GM21723 (cell line): ENCODE data around the gene NCOA7.
"Not testable (repeated sequence)": the region's sequence is repeated elsewhere in the genome, so short reads cannot be mapped to it uniquely, and the experiment has no call there.

Experiments used
- ATAC-seq: cut with Tn5 transposase; IDR thresholded peaks from one replicate; pipeline ENCODE4 v1.9.1; 2021; ENCODE audit warnings: mild to moderate bottlenecking, moderate library complexity; ENCODE audit not compliant: unreplicated experiment

The NCOA7 gene

DNA sequence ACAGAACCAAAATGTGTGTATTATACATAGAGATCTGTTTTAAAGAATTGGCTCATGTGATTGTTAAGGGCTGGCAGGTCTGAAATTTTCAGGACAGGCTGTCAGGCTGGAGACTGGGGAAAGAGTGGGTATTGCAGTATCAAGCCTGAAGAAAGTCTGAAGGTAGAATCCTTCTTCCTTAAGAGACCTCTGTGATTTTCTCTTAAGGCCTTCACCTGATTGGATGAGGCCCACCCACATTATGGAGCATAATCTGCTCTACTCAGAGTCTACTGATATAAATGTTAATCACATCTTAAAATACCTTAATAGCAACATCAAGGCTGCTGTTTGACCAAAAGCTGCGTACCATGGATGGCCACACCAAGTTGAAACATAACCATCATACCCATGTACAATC is 122.4 kb downstream of the NCOA7 start:
- no peak for ATAC-seq

DNA sequence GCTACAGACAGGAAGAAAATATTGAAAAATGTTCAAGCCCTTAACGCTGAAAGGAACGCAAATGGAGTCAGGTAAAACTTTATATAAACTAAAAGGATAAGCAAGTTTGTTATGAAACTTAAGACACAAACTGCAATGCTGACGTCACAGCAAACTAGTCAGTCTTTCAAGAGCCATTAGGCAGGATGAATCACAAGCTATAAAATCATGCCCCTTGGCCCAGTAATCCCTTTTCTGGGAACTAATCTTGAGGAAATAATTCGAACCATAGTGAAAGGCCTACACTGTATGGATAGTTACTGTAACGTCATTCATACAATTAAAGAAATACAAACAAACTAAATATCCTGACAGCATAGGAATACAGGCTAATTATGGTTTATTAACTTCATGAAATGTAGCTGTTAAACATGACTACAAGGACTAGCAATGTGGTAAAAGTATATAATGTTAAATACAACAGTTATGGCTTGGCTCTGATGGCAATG is 123.1 kb downstream of the NCOA7 start:
- ATAC-seq = no peak

DNA sequence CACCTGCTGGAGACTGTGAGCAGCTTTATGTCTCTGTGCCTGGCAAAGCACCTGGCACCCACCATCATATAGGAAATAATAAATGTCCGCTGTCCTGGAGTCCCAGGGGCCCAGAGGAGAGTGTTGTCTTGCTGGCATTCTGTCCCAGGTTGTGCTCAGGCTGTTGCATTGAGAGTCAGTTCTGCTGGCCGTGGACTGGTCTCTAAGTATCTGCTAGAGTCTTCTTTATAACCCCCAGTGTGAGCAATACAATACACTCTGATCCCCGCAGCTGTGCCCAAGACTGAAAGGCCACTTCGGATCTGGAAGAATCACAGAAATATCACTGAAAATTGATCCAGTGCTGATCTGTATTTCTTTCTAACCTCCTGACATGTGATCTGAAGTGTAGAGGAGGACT is 127.5 kb downstream of the NCOA7 start:
- no peak for ATAC-seq

DNA sequence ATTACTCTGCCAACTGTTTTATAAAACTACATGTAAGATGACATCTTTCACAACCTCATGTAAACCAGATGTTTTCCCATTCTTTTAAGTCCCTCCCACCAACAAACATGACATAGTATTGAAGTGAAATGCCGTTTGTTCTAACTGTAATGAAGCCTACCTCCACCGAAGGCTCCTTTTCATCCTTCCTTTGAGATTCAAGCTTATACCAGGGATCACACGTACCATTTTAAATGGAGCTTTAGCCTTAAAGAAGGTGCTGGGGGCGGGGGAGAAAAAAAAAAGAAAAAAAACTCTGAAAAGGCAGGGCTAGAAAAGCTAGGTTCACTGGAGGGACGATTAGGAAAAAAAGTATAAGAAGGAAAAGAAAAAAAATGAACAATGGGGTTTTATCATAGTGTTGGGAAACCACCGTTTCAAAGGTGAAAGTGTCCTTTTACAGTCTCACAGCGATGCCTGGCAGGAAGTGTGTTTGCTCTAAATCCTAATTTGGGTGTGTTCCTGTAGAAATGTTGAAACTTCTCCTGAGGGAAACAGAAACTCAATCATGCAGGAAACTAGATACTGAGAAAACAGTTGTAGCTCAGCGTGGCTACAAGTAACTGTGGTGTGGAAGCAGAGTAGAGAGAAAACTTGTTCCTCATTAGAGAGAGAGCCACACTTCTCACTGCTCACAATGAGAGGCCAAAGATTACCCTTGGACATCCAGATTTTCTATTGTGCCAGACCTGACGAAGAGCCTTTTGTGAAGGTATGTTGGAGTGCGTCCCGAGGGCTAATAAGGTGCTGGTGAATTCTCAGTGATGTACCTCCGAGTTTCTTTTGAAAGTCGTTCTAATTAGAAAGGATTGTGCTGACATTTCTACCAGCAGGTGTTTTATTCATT is 128.2 kb downstream of the NCOA7 start:
- ATAC-seq = peak; percentile 96

DNA sequence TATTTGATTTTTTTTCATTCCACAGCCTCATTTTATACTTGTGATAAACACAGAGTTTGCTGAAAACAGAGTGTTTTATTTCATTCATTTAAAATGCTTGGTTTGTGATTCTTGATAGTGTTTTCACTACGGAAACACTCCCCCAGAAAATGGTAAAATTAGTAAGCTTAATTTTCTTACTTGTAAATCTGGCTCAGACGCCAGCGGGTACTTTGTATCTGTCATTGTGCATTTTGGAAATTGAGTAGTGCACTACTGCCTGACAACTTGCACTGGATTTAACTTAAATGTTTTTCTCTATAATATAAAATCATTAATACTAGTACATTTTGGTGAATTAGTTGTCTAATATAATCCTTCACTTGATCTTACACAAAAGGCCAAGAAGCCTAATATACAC is 128.9 kb downstream of the NCOA7 start:
- peak; percentile 17 for ATAC-seq

DNA sequence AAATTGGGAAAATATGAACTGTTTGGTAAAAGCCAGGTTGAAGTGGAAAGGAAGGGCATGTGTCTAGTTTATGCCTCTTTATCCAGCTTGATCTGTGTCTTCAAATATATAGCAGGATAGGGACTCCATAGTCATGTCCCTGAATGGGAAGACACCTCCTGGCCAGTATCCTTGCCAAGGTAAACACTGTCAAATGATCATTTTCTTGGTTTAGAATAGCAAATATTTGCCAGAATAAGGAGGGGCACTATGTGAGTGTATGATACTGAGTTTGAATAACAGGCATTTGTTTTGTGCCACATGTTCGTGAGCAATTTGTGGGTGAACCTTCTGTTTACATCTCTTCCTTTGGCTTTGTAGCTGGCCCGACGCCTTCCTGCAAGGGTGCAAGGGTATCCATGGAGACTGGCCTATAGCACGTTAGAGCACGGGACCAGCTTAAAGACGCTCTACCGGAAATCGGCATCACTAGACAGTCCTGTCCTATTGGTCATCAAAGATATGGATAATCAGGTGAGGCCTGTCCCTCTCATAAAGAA is 131.6 kb downstream of the NCOA7 start:
- no peak for ATAC-seq

DNA sequence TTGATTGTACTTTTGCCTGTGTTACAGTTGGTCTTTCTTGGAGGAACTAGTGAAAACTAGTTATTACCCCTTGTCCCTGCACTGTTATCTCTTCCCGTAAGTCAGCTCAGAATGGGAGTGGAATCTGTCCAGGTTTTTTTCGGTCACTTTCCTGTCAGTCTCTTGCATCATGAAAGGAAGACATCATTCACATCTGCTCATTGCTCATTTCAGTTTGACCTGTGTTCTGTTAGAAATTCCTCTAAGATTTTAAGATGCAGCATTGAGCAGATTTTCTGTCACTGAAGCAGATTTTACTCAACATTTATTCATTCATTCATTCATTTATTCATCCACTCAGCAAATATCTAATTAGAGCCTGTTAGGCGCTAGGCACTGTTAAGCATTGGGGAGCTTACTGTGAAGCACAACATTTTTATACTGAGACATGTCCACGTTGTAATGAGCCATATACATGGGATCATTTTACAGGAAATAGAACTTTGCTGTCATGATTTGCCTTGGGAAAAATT is 132.7 kb downstream of the NCOA7 start:
- ATAC-seq = no peak

DNA sequence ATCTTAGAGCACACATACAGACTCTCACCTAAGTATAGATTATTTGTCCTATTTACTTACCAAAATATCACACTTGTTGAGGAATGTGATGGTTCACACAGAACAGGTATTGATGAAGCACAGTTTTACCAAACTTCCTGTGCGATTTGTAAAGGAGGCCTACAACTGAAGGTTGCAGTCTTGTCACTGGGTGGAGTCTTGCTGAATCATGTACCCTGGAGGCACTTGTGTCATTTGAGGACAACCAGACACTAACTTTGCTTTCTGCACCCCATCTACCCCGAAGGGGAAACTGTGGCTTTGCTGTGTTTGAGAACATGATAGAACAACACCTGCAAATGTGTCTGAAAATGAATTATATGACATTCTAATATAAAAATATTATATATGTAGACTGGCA is 133.4 kb downstream of the NCOA7 start:
- no peak for ATAC-seq

DNA sequence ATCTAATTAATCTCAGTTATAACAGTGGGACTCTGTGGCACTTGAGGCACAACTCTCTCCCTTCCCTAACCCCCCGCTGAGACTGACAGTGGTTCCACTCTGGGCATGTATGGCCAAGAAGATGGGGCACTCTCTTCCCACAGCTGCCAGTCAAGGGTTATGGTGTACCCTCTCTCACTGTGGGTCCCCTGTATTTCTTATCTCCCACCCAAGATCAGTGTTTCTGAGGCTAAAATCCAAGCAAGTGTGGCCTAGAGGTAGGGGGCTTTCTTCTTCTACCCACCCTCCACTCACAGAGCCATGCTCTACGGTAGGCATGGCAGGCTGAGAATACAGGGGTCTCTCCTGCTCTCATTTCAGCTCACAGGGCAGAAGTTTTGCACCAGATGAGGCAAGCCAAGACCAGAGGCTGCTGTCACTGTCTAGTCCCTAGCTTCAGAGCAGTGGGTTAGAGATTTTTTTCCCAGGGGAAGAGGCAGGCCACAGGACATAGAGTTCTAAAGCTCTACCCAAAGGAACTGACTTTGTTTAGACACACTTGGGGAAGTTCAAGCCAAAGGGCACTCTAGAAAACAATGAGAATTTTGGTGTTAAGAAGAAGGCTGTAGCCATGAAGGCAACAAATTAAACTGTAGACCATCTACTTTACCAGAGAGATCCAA is 134.1 kb downstream of the NCOA7 start:
- ATAC-seq = no peak

DNA sequence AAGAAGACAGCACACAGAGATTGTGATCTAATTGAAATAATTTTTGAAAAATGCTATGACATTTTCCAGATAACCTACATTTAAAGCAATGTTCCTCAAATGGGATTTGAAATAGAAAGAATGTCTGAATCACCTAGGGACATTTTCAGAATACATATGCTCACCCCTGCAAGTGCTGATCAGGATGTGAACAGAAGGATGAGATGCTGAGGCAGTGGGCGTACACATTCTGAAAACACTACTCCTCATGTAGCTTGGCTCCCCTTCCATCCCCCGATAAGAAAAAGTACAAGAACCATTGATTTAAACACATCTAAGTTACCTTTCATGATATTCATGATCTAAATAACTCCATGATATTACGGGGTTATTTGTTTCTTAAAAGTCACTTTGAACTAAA is 136.0 kb downstream of the NCOA7 start:
- ATAC-seq = no peak

DNA sequence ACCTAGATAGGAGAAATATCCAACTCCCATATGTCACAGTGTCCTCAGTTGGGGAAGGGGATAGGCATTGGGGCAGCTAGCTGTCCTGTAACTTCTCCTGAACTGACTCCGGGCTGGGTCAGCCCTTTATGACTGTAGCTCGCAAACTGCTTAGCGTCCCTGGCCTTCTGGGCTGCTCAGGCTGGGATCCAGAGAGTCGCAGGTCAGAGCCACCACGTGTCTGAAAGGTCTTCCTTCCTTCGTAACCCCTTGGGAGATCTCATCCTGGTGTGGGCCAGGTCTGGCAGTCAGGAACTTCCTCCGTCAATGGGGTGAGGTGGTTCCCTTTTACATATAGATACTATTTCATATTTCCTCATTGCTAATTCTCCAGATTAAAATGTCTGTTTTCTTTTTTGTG is 137.0 kb downstream of the NCOA7 start:
- ATAC-seq = no peak

DNA sequence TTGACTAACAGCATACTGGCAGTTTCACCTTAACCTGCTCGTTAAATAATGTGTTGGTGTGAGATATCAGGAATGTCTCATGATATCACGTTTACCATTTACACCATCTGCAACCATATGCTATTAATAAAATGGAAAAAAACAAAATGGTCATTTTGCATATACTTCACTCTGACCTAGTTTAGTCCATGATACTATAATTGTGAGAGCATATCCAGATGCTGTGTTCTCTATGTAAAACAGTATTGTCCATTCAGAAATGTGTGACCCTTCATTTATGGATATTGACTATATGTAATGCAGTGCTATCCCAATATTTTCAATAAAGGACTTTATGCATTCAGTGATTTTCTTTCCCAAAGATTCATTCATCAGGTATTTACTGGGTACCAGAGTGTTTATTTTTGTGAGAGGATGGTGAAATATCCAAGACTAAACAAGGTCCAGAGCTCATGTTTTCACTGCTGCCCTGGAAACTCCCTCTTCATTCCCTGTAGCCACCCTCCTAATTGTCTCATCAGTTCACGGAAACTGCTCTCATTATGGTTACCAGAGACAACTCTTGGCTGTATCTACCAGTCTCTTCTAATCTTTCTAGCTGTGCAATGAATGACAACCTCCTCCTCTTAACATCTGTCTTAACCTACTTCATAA is 140.1 kb downstream of the NCOA7 start:
- ATAC-seq = no peak

DNA sequence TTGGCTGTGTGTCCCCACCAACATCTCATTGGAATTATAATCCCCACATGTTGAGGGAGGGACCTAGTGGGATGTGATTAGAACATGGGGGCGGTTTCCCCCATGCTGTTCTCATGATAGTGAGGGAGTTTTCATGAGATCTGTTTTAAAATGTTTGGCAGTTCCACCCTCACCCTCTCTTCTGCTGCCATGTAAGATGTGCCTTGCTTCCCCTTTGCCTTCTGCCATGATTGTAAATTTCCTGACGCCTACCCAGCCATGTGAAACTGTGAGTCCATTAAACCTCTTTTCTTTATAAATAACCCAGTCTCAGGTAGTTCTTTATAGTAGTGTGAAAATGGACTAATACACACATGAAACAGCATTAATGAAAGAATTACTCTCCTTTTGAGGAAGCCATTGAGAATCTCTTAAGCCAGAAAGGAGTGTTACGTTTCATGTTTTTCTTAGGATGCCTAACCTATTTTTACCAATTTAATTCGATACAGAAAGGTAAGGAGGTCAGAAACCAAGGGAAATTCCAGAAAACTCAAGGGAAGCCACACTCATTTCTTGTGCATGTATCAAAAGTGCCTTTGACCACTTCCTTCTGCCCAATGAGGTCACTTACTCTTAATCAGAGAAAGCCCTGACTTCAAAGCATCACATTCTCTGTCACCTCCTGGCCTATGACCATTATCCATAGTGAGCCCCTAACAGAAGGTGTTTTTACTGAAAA is 141.1 kb downstream of the NCOA7 start:
- no peak for ATAC-seq

DNA sequence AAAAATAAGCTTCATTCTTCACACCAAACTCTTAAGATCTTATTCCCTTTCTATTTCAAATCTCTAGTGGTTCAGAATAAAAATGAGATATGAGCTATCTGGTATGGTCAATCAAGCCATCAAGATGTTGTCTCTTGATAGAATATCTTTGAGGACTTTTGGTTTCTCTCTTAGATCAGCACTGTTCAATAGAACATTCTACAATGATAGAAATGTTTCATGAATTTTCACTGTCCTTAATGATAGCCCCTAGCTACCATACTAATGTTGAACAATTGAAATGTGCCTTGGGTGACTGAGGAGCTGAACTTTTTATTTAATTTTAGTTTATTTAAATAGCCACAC is 141.7 kb downstream of the NCOA7 start:
- no peak for ATAC-seq

DNA sequence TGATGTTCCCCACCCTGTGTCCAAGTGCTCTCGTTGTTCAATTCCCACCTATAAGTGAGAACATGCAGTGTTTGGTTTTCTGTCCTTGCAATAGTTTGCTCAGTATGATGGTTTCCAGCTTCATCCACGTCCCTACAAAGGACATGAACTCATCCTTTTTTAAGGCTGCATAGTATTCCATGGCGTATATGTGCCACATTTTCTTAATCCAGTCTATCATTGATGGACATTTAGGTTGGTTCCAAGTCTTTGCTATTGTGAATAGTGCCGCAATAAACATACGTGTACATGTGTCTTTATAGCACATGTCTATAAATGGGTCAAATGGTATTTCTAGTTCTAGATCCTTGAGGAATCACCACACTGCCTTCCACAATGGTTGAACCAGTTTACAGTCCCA is 144.8 kb downstream of the NCOA7 start:
- not testable (repeated sequence) for ATAC-seq

DNA sequence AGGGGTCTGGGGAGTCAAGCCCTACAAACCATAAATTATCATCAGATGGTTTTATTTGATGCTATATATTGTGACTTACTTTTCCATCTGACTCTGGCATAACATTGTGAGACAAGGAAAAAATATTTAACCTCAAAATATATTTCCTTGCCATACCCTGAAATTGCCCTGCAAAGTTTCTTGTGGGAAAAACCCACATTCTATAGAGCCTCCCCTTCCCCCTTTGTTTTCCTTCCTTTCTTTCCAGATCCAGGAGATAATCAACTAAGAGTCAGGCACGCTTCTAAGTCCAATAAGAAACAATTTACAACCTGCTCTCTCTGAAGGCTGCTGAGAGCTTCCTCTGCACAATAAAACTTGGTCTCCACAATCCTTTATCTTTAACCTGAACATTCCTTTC is 148.3 kb downstream of the NCOA7 start:
- no peak for ATAC-seq

DNA sequence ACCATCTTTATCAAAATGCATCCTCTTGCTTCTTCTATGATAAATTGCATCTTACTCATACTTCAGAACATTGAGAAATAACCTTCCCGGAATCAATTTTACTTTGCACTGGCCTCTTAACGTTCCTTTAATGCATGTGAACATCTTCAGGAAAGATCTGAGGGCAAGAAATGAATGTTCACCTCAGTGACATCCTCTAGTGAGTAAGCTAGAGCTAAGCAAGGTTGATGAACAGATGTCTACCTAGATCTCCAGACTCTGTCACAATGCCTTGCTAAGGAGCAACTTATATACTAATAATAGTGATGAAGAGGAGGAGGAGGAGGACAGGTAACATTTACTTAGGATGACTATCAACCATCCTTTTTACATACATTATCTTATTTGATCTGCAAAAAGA is 149.0 kb downstream of the NCOA7 start:
- ATAC-seq = no peak

DNA sequence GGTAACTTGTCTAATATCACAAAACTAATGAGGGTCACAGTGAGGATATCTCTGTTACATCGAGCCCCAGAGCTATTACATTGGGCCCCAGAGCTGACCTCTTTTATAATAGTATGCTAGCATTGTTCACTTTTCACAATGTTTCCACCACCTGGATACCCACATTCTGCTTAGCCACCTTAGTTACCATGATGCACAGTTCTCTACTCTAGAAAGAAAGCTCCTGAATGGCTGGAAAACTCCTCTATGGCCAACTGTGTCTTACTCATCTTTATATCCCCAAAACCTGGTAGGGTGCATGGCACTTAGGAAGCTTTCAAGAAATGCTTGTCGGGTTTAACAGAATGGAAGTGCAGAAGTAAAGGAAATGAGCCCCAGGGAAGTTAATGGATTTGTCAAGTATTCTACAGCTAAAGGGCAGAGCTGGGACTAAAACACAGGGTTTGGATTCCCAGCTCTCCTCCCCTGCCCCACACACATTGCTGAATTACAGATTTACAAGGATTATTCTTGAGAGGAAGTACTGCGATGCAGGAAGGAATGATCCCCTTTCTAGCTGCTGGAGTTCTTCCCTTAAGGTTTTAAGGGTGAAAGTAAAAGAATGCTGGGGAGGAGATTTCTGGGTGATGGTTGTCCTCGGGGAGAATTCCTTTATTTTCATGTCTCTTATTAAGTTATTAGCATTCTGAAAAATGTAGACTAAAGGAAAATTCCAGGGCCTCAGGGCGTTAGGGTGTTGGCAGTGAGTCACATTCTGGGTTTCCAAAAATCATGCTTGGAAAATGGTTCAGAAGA is 149.7 kb downstream of the NCOA7 start:
- ATAC-seq = no peak

DNA sequence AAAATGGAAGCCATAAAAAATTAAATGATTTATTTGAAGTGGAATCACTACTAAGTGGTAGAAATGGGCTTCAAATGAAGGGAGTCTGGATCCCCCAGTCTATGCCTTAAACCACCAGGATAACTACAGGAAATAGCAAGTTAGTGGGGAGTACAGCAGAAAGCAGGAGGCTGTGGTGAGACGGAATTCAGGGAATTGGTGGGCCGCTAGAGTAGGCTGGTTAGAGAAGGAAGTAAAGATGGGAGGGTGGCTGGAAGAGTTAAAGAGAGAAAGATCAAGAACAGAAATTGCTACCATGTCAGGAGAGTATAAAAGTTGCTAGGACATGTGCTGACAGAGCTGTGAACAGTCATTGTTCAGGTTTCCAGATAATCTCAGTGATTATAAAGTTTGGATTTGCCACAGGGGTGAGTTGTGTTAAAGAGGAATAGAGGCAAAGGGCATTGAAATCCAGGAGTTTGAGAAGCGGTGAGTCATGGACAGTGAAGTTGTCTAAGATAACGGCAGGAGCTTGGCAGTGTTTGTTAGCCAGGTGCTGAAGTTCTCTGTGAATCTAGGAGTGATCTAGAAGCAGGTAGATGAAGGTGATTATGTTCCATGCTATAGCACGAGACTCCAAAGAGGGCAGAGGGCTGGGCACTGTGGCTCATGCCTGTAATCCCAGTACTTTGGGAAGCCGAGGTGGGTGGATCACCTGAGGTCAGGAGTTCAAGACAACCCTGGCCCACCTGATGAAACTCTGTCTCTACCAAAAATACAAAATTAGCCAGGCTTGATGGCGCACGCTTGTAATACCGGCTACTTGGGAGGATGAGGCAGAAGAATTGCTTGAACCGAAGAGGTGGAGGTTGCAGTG is 152.1 kb downstream of the NCOA7 start:
- ATAC-seq = no peak
